IPS-18c (cell line): ENCODE results near the gene JPT1.
"Not testable (repeated sequence)": the region's sequence is repeated elsewhere in the genome, so short reads cannot be mapped to it uniquely, and the experiment has no call there.

Experiments used
- H3K4me3 ChIP-seq: 2 replicates; pipeline ENCODE4 v1.7.0; 2013; ENCODE audit warnings: low read depth, mild to moderate bottlenecking, low read length, moderate library complexity; ENCODE audit not compliant: insufficient read depth
- H3K9me3 ChIP-seq: one replicate; pipeline ENCODE4 v1.6.1; 2013; ENCODE audit warnings: mild to moderate bottlenecking, low read length, moderate library complexity; ENCODE audit not compliant: control insufficient read depth, insufficient read depth

JPT1 gene, protein sequence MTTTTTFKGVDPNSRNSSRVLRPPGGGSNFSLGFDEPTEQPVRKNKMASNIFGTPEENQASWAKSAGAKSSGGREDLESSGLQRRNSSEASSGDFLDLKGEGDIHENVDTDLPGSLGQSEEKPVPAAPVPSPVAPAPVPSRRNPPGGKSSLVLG

DNA sequence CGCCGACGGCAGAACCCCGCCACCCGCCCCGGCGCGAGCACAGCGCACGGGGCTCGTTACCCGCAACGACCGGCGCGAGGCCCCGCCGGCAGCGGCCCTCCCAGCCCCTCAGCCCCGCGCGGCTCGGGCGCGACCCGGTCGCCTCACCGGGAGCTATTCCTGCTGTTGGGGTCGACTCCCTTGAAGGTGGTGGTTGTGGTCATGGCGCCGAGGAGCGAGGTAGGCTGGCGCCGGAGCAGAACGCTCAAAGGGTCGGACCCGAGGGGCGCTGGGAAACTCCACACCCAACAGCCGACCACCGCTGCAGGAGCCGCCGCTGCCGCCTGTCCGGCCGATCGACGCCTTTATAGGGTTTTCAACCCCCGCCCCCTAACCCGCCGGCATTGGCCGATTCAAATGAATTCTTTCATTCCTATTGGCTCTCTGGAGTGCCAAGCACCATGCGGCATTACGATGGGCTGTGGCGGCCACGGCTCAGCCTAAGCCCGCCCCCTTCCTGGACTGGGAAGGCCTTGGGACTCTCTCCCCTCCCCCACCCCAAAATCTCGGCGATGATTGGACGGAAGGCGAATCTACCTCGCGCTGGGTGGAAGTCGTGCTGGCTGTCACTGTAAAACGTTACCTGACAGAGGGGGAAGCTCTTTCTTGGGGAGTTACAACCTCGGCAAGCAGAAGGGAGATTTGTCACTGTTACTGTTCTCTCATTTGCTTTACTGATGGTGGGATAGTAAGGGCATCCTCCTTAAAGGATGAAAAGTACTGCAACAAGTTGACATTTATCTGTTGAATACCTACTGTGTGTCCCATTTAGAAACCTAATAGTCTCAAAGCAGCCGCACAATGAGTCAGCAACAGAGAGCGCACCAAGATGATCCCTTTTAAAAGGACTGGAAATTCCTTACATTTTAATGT lies at the start of gene JPT1:
TSS of gene JPT1 (minus strand) at position 318 of the 912 bp plus-strand sequence. CDS start at position 203, 115 bp downstream.
- Histone ChIP-seq H3K4me3 (peak within 1 kb of the TSS; percentile 98), H3K9me3 (no peaks in the 10 kb centered on the region)

DNA sequence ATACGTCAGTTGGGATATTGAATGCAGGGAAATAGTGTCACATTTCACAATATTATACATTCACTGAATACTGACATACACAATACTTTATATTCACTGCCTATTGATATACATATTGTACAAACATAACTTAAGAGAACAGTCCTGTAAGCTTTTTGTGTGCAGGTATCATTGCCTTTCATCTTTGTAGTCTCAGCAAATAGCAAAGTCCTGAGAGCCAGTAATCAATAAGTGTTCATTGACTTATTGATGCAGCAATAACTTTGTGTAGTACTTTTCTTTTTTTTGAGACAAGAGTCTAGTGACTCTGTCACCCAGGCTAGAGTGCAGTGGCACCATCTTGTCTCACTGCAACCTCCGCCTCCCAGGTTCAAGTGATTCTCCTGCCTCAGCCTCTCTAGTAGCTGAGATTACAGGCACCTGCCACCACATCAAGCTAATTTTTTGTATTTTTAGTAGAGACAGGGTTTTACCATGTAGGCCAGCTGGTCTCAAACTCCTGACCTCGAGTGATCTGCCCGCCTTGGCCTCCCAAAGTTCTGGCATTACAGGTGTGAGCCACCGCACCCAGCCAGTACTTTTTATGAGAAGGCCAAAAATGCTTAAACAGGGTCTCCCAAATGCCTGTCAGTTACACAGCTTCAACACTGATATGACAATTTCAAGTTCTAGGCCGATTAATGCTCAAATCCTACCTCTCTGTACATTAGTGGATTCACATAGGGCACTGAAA lies 45.7 kb upstream of the JPT1 start:
- no peak overlapping the region for H3K4me3 ChIP-seq
- no peaks in the 10 kb centered on the region for H3K9me3 ChIP-seq

DNA sequence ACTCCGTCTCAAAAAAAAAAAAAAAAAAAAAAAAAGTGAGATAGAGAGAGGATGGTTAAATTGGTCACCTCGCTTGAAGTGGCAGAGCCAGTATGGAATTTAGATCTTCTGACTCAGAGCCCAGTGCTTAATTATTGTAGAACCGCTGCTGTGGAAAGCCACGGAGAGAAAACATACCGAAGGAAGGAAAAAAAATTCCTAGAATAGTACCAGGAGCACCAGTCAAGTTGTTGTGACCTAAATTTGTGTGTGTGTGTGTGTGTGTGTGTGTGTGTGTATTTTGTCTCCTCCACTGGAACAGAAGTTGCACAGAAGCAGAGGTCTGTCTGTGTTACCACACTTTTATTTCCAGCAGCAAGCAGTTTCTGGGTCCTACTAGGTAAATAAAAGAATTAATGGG lies 40.6 kb upstream of the JPT1 start:
- no peaks in the 10 kb centered on the region for H3K9me3 ChIP-seq
- no peak overlapping the region for H3K4me3 ChIP-seq

DNA sequence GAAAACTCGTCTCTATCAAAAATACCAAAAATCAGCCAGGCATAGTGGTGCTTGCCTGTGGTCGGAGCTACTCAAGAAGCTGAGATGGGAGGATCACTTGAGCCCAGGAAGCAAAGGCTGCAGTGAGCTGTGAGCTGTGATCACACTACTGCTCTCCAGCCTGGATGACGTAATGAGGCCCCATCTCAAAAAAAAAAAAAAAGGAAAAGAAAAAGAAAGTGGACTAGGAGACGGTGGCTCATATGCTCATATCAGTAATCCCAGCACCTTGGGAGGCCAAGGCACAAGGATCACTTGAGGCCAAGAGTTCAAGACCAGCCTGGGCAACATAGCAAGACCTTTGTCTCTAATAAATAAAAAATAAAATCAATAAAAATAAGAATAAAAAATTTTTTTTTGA lies 37.3 kb upstream of the JPT1 start:
- no peaks in the 10 kb centered on the region for H3K9me3 ChIP-seq
- no peak overlapping the region for H3K4me3 ChIP-seq

DNA sequence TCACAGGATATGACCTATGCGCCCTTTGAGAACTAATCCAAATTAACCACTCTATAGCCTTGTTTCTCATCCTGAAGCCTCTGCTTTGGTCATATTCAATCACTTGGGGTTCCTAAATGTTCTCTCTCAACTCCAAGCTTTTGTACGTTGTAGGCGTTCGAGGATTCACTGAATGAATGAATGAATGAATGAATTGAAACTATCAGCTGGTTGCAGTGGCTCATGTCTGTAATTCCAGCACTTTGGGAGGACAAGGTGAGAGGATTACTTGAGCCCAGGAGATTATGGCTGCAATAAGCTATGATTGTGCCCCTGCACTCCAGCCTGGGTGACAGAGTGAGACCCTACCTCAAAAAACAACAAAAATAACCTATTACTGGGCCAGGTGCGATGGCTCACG lies 34.3 kb upstream of the JPT1 start:
- no peak overlapping the region for H3K4me3 ChIP-seq
- no peaks in the 10 kb centered on the region for H3K9me3 ChIP-seq

DNA sequence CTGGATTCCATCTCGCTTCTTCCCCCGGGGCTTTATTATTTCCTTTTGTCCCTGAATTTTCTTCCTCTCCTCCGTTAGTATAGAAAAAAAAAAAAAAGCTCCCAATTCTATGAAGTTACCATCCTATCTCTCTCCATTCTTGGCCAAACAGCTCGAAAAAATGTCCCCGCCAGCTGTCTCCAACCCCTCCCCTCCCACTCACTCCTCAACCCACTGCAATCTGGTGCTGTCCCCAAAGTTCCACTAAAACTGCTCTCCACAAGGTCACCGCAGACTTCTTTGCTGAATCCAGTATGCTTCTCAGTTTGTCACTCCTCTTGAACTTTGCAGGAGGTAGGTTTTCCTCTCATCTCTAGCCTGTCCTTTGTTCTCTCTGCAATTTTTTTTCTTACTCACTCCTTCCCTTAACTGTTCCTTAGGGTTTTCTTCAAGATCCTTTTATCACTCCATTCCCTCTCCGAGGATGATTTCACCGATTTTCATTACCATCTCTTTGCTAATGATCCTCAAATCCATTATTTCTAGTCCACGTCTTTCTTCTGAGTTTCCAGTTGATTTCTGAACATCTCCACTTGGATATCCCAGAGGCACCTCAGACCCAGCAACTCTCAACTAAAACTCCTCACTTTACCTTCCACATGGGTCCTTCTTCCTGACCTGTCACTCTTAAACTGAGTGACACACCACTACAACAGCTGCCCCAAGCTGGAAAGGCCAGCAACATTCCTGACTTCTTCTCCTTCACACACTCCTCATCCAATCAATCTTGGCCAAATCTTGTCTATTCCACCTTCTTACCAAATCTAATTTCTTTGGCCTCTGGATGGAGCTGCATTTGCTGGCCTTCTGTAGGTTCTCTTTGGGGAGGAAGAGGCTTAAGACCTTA lies 29.9 kb upstream of the JPT1 start:
- Histone ChIP-seq H3K4me3 (no peak overlapping the region), H3K9me3 (no peaks in the 10 kb centered on the region)

DNA sequence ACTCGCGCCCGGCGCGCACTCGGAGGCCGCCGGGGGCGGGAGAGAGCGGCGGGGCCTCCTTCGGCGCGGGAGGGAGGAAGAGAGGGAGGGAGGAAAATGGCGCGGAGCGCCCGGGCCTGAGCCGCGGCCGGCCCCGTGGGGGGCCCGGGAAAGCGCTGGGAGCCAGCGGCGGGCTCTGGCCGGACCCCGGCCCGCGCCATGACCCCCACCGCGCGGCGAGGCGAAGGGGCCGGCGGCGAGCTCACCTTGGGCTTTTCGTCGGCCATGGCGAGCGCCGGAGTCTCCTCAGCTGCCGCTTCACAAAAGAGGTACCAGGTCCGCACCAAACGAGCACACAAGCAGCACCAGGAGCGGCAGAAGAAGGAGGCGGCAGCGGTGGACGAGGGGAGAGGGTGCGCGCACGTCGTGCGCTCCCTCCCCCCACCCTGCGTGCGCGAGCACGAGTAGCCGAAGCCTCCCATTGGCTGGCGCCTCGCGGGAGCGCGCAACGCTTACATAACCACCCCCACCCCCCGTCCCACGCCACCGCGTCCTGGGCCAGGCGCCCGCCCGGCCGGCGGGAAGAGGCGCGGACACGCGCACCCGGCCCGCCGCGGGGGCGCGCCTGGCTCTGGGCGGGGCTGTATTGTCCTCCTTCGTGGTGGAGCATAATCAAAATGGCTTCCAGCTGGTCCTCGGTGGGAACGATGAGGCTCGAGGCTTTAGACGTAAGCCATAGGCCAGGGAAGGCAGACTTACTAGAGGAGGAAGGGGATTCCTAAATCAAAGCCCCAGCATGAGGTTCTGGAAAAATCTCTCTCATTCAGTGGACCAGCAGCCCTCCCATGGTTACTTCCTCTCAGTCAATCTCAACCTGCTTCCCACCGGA lies 28.5 kb upstream of the JPT1 start, which contains the start of gene SUMO2:
TSS of gene SUMO2 (minus strand) at position 391 of the 868 bp plus-strand sequence. CDS start at position 266, 125 bp downstream.
- no peaks in the 10 kb centered on the region for H3K9me3 ChIP-seq
- peak within 1 kb of the TSS; percentile 96 for H3K4me3 ChIP-seq

DNA sequence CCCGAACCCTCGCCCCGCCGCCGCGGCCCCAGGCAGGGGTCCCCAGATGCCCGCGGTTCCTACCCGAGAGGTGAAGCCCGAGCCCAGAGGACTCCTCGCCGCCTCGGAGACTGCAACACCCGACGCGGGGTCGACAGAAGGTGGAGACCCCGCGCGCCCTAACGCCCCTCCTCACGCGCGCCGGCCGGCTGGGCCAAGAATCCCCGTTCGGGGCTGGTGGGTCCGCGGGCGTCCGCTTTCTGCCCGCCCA lies 27.9 kb upstream of the JPT1 start:
- Histone ChIP-seq H3K9me3 (no peaks in the 10 kb centered on the region), H3K4me3 (peak overlapping the region; percentile 96)

DNA sequence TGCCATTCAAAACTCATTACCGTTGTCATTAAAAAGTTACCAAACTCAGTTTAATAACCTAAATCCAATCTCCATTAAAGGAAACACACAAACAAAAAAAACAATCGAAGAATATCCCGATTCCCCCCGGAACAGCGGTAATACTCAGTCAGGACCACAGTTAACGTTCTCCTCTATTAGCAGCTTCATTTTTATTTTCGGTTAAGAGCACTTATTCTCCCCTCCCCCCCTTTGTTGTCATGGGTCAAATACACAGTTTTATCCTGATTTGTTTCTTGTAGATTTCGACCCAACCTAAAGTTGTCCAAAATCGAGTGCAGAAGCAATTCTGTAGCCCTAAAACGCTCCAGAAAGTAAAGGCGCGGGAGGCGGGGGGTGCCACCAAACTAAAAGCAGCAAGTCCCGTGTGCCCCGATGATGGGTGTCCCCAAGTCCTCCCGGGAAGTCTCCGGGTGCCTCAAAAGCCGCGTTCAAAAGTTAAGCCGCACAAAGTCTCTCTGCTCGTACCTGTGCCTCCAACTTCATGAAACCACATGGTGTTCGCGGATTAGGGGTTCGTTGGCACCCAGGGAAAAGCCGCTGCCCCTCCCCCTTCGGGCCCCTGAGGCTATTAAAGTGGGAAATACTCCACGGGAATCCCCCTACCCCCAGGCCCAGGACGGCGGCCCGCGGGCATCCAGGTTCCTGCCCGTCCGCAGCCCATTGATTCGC lies 27.5 kb upstream of the JPT1 start:
- Histone ChIP-seq H3K4me3 (peak overlapping the region; percentile 96), H3K9me3 (no peaks in the 10 kb centered on the region)

DNA sequence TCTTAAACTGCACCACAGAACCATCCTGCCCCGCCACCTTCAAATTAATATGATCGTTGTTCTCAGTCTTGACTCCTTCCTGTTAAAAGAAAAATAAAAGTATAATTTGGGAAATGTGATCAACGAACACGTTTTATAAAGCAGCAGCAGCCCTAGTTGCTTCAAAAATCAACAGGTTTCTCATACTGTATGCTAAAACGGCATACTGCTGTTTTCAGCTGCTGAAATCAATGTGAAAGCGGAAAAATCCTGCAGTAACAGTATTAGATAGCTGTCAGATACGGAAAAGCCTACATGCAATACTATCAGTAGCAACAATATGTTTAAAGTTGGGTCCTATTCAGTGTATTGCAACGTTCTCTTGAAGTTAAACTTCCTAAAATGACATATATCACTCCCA lies 26.8 kb upstream of the JPT1 start:
- peak overlapping the region; percentile 96 for H3K4me3 ChIP-seq
- H3K9me3 ChIP-seq: no peaks in the 10 kb centered on the region

DNA sequence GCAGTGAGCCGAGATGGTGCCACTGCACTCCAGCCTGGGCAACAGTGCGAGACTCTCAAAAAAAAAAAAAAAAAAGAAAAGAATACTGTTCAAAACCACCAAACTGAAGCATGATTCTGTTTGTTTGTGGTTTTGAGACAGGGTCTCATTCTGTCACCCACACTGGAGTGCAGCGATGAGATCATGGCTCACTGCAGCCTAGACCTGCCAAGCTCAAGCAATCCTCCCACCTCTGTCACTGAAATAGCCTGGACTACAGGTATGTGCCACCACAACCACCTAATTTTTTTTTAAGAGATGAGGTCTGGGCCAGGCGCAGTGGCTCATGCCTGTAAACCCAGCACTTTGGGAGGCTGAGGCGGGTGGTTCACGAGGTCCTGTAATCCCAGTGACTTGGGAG lies 24.1 kb upstream of the JPT1 start:
- H3K4me3 ChIP-seq: no peak overlapping the region
- H3K9me3 ChIP-seq: no peaks in the 10 kb centered on the region

DNA sequence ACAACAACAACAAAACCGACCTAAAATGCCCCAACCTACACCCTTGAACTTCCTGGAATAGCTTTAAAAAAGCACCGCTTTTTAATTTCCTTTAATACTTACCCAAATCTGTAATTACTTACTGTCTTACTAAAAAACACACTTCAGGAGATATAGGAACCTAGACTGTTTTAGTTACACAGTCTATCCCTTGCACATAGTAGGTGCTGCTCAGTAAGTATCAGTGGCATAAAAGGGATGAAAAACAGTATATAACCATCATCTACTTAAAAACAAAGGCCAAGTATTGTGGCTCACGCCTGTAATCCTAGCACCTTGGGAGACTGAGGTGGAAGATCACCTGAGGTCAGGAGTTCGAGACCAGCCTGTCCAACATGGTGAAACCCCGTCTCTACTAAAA lies 22.3 kb upstream of the JPT1 start:
- Histone ChIP-seq H3K4me3 (no peak overlapping the region), H3K9me3 (no peaks in the 10 kb centered on the region)

DNA sequence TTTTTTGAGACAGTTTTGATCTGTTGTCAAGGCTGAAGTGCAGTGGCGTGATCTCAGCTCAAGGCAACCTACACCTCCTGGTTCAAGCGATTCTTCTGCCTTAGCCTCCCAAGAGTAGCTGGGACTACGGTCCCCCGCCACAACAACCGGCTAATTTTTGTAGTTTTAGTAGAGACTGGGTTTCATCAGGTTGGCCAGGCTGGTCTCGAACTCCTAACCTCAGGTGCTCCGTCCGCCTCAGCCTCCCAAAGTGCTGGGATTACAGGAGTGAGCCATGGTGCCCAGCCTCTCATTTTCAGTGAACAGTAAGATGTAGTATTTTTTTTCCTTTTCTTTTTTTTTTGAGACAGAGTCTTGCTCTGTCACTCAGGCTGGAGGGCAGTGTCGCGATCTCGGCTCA lies 20.7 kb upstream of the JPT1 start:
- no peaks in the 10 kb centered on the region for H3K9me3 ChIP-seq
- H3K4me3 ChIP-seq: no peak overlapping the region

DNA sequence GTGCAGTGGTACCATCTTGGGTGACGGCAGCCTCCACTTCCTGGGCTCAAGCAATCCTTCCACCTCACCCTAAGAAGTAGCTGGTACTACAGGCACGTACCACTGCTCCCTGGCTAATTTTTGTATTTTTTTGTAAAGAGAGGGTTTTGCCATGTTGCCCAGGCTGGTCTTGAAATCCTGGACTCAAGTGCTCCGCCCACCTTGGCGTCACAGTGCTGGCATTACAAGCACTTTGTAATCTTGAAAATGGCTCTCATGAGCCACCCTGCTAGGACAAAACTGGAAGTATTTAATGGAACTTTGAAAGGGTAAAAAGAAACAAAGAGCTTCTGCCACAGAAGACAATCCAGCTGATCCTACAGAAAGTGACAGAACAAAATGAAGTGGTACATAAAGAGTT lies 19.2 kb upstream of the JPT1 start:
- no peaks in the 10 kb centered on the region for H3K9me3 ChIP-seq
- no peak overlapping the region for H3K4me3 ChIP-seq

DNA sequence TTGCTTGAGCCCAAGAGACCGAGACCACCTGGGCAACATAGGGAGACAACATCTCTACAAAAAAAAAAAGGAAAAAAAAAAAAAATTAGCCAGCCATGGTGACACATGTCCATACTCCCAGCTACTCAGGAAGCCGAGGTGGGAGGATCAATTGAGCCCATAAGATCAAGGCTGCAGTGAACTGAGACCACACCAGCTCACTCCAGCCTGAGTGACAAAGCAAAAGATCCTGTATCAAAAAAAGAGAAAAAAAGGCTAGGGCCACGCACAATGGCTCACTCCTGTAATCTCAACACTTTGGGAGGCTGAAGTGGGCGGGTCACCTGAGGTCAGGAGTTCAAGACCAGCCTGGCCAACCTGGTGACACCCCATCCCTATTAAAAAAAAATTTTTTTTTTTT lies 14.7 kb upstream of the JPT1 start:
- H3K9me3 ChIP-seq: no peaks in the 10 kb centered on the region
- H3K4me3 ChIP-seq: no peak overlapping the region

DNA sequence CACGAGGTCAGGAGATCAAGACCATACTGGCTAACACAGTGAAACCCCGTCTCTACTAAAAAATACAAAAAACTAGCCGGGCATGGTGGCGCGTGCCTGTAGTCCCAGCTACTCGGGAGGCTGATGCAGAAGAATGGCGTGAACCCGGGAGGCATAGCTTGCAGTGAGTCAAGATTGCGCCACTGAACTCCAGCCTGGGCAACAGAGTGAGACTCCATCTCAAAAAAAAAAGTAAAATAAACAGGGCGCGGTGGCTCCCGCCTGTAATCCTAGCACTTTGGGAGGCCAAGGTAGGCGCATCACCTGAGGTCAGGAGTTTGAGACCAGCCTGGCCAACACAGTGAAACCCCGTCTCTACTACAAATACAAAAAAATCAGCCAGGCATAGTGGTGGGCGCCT lies 10.3 kb upstream of the JPT1 start:
- H3K4me3 ChIP-seq, H3K9me3 ChIP-seq: not testable (repeated sequence)
